ENCODE data around the gene DDX1.
"Not testable (repeated sequence)": the region's sequence is repeated elsewhere in the genome, so short reads cannot be mapped to it uniquely, and the experiment has no call there.

DDX1 gene

DNA sequence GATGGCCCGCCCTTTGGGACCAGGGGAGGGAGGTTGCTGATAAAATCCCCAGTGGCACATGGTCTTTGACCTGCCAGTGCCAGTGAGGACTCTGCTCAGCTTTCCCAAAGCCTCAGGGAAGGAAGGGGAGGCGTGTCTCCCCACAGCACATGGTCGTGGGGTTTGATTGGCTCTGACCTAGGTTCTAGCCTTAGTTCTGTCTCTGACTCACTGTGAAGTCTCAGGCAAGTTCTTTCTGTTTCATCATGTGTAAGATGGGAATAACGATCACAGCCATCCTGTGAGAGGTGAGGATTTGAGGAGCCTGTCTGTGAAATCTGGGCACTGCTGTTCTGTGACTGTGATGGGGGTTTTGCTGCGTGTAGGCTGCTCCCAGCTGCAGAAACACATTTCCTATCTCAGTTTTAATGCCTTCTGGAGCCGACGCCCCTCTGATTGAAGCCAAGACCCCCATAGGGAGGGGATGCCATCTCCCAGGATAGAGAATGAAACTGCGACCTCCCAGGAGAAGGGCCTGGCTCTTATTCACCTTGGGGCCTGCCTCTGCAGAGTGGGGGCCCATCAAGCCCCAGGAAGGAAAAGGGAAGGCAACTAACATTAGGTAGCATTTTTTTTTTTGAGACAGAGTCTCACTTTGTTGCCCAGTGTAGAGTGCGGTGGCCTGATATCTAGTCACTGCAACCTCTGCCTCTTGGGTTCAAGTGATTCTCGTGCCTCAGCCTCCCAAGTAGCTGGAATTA is 84.0 kb downstream of the DDX1 start:
- DNase-seq (ENCODE audit: low read depth in 2 of 2): no peak

DNA sequence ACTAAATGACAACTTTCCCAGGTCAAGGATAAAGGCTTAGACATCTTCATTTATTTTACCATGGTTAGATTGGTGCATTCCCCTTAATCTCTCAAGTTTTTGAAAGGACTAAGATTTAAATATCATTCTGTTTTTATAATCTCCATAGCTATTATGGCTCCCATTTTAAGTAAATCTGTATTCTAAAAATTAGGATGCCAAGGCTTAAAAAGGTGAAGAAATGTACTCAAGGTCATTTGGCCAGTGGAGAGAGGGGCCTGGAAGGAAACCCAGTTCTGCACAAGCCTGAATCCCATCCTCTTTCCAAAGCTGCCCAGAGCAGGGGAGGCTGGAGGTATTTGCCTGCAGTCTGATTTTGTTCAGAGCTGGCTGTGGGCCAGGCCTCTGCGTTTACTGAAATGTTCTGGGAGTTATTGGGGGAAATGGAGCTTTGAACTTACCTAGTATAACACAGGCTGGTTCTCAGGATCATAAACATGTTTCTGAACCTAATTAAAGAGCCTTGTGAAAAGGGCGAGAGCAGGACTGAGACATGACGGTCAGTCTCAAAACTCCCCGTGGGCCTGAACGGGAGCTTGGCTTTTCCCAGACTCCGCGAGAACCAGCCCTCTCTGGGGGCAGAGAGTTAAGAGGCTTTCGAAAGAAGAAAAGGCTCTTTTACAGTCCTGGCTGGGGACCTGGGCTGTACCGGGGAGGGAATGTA is 85.6 kb downstream of the DDX1 start:
- DNase-seq (ENCODE audit: low read depth in 2 of 2): no peak

DNA sequence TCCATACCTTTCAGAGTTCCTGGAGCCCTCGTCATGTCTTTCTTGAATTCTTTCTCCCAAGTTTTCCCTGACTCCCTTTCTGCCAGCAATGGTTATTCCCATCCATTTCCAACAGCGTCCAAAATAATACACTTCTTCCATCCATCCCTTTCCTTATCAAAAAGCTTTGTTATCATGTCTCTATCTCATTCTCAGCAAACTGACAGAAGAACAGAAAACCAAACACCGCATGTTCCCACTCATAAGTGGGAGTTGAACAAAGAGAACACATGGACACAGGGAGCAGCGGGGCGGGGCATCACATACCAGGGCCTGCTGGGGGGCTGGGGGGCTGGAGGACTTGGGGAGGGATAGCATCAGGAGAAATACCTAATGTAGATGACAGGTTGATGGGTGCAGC is 86.7 kb downstream of the DDX1 start:
- no peak for DNase-seq (ENCODE audit: low read depth in 2 of 2)

DNA sequence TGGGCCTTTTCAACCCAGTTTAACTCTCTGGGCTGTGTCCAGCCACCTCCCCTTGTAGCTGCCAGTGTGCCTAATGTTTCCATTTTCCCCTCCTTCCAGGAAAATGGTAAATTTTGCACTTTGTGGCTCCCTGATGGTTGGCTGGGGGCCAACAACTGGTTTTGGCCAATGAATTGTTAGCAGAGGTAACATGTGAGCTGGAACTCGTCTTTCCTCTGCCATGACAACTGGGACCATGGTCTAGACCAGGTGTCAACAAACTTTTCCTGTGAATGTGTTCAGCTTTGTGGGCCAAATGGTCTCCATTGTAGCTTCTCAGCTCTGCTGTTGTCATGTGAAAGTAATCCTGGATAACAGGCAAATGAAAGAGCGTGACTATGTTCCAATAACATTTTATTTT is 87.2 kb downstream of the DDX1 start:
- DNase-seq (ENCODE audit: low read depth in 2 of 2): no peak

DNA sequence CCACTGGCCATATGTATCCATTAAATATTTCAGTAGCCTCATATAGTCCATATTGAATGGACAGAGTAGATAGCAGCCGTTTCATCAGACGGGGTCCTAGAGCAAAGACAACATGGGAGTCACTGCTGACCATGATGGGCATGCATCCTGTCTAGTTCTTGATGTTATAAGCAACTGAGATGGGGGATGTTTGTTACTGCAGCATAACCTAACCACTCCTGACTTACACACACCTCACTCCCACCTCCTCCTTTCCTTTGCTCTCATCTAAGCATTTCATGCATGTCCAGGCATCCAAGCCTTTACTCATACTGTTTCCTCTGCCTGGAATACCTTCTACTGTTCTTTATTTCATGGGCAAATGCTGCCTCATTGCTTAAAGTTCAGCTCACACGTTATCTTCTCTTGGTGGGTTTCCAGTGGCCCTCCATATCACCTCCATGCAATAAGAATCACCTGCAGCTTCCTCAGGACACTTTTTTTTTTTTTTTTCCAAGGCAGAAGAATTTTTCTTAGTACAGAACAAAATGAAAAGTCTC is 87.8 kb downstream of the DDX1 start:
- no peak for DNase-seq (ENCODE audit: low read depth in 2 of 2)

DNA sequence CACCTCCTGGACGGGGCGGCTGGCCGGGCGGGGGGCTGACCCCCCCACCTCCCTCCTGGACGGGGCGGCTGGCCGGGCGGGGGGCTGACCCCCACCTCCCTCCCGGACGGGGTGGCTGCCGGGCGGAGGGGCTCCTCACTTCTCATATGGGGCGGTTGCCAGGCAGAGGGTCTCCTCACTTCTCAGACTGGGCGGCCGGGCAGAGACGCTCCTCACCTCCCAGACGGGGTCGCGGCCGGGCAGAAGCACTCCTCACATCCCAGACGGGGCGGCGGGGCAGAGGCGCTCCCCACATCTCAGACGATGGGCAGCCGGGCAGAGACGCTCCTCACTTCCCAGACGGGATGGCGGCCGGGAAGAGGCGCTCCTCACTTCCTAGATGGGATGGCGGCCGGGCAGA is 88.5 kb downstream of the DDX1 start:
- not testable (repeated sequence) for DNase-seq (ENCODE audit: low read depth in 2 of 2)

Data from stimulated activated CD4-positive, alpha-beta T cell treated with anti-CD3 and anti-CD28 coated beads, Interleukin-1b, Interleukin-23, amount 100 ng/mL, for 4 hours (primary cell).